Measurements from ENCODE around the gene TAF6.
A peak's percentile ranks its signal among the peaks of the same experiment; 100 is the strongest.

Gene TAF6

GRCh38 chr7:100119970-100120732, 993 bp upstream of the TAF6 start:
- peak; percentile 50 for DNase-seq

- no peak for DNase-seq
These were observed 628 bp downstream of the TAF6 start for GRCh38 chr7:100118388-100119071.

- DNase-seq, result no peak
These were observed 4.1 kb downstream of the TAF6 start for GRCh38 chr7:100115026-100115425.

GRCh38 chr7:100111914-100112313, 7.2 kb downstream of the TAF6 start:
- DNase-seq, result no peak

GRCh38 chr7:100111156-100111555, 8.0 kb downstream of the TAF6 start:
- DNase-seq, result no peak

- no peak for DNase-seq
These were observed 9.5 kb downstream of the TAF6 start for GRCh38 chr7:100109521-100110163.

- DNase-seq, result no peak
These were observed 11.3 kb downstream of the TAF6 start for GRCh38 chr7:100107890-100108289.

- no peak for DNase-seq
These were observed 11.9 kb downstream of the TAF6 start for GRCh38 chr7:100107125-100107737.

- DNase-seq, result no peak
These were observed 12.5 kb downstream of the TAF6 start for GRCh38 chr7:100106633-100107032.

GRCh38 chr7:100105534-100105933, 13.6 kb downstream of the TAF6 start:
- no peak for DNase-seq

GRCh38 chr7:100102950-100103840, 16.0 kb downstream of the TAF6 start:
- no peak for DNase-seq

- DNase-seq, result peak; percentile 95
These were observed 17.9 kb downstream of the TAF6 start, which contains the start of the genes AP4M1 and MCM7 for GRCh38 chr7:100101016-100101862. TSS of gene AP4M1 (plus strand) at chr7:100101643. CDS start at chr7:100101715, 72 bp downstream. TSS of gene MCM7 (minus strand) at chr7:100101397. CDS start at chr7:100101294, 103 bp downstream.

- DNase-seq, result peak; percentile 83
These were observed 18.6 kb downstream of the TAF6 start for GRCh38 chr7:100100420-100101015.

GRCh38 chr7:100099452-100099851, 19.7 kb downstream of the TAF6 start:
- DNase-seq, result no peak

- no peak for DNase-seq
These were observed 20.2 kb downstream of the TAF6 start for GRCh38 chr7:100098913-100099312.

GRCh38 chr7:100095704-100096103, 23.5 kb downstream of the TAF6 start:
- no peak for DNase-seq

GRCh38 chr7:100095289-100095688, 23.9 kb downstream of the TAF6 start:
- no peak for DNase-seq

GRCh38 chr7:100093925-100094486, 25.2 kb downstream of the TAF6 start:
- no peak for DNase-seq

- no peak for DNase-seq
These were observed 25.7 kb downstream of the TAF6 start for GRCh38 chr7:100093498-100093897.

- no peak for DNase-seq
These were observed 26.1 kb downstream of the TAF6 start for GRCh38 chr7:100093054-100093453.
